ENCODE measurements around the gene LDAH.
"Not testable (repeated sequence)": the region's sequence is repeated elsewhere in the genome, so short reads cannot be mapped to it uniquely, and the experiment has no call there.

LDAH gene

DNA sequence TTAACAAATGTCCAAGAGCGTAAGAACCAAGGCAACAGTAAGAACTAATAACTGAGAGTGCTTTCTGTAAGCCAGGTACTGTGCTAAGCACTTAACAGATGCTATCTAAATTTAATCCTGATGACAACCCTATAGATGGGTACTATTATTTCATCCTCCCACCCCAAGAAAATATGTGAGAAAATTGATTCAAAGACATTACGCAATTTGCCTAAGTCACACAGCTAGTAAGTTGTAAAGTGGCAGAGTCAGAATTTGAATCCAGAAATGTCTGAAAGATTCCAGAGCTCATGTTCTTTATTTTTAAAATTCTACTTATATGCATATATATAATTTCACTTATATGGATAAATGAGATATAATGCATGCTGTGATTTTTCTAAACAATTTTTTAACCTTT lies 10.1 kb downstream of the LDAH start:
- Mint-ChIP-seq H3K9me3 (no peaks in the 10 kb centered on the region), H3K4me3 (no peak overlapping the region), H3K4me1 (ENCODE audit: low read depth) (peaks cover 11% of the 10 kb centered on the region), H3K36me3 (ENCODE audit: low read depth) (peaks cover 54% of the 10 kb centered on the region), H3K27ac (no peak overlapping the region), H3K27me3 (no peaks in the 10 kb centered on the region)

DNA sequence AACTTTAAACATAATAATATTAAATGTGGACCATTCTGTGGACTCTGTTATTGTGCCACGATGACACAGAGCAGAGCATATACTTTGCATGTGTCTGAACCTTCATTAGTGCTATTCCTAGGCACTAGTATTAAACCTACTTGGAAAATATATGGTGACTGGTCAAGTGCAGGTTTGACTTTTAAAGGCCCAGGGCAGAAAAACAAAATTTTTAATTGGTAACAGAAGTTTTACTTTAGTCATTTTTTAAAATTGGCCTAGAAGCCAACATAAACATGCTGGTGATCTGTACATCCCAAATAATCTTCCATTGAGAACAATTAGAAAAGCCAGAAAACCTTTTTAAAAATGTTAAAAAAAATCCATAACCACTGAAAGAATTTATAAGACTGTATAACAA lies 16.6 kb downstream of the LDAH start:
- Mint-ChIP-seq H3K9me3 (no peaks in the 10 kb centered on the region), H3K36me3 (ENCODE audit: low read depth) (peaks cover 19% of the 10 kb centered on the region)

DNA sequence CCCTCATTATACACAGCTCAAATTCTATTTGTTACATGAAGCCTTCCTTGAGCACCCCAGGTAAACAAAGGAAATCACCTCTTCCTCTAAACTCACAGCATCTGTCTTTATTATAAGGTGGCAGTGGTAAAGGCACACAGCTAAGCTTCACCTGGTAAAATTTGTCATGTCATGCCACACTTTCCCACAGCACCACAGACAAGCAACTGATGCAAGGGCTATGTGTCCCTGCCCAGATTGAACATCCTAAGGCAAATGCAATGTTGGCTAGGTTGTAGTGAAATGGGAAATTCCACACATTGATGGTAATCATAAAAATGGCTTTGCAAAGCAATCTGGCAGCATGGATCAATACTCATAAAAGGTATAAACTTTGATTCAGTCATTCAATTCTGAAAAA lies 18.9 kb downstream of the LDAH start:
- Mint-ChIP-seq H3K36me3 (ENCODE audit: low read depth) (peaks cover 22% of the 10 kb centered on the region), H3K9me3 (no peaks in the 10 kb centered on the region), H3K4me1 (ENCODE audit: low read depth) (peaks cover 3% of the 10 kb centered on the region), H3K27me3 (no peaks in the 10 kb centered on the region), H3K4me3 (no peak overlapping the region), H3K27ac (no peak overlapping the region)

More for the DNA sequence above, 16.6 kb downstream of the LDAH start:
- H3K4me3 Mint-ChIP-seq: no peak overlapping the region
- H3K27ac Mint-ChIP-seq: no peak overlapping the region
- peaks cover 3% of the 10 kb centered on the region for H3K4me1 Mint-ChIP-seq (ENCODE audit: low read depth)
- no peaks in the 10 kb centered on the region for H3K27me3 Mint-ChIP-seq

DNA sequence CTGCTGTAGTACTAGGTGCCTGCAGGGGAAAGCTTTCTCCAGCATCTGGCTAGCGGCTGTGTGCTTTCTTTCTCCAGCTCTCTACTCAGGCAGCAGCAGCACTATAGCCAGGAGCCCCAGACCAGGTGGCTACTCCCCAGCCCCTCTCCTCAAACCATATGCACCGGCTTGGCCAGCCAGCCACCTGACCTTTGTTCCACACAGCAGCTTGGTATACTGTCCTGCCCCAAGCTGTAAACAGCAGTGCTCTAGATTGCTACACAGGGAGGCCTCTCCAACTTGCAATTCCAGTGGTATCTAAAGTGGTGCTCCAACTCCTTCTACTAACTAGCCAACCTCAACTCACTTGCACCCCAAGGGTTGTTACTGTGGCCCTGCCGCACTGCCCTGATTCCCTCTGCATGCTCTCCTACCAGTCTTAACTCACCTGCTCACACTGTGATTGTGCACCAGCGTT lies 19.6 kb downstream of the LDAH start:
- Mint-ChIP-seq H3K9me3 (no peaks in the 10 kb centered on the region), H3K36me3 (ENCODE audit: low read depth) (peaks cover 17% of the 10 kb centered on the region), H3K4me1 (ENCODE audit: low read depth) (peaks cover 3% of the 10 kb centered on the region), H3K27me3 (no peaks in the 10 kb centered on the region), H3K4me3 (no peak overlapping the region), H3K27ac (no peak overlapping the region)

GRCh38 chr2:20797096-20797495 lies 25.8 kb downstream of the LDAH start:
- Mint-ChIP-seq H3K27ac (no peak overlapping the region), H3K36me3 (ENCODE audit: low read depth) (peaks cover 70% of the 10 kb centered on the region), H3K4me1 (ENCODE audit: low read depth) (peaks cover 4% of the 10 kb centered on the region), H3K9me3 (peaks cover 9% of the 10 kb centered on the region), H3K27me3 (no peaks in the 10 kb centered on the region), H3K4me3 (no peak overlapping the region)

GRCh38 chr2:20796374-20796791 lies 26.5 kb downstream of the LDAH start:
- Mint-ChIP-seq H3K36me3 (ENCODE audit: low read depth) (peaks cover 76% of the 10 kb centered on the region), H3K4me3 (no peak overlapping the region), H3K27ac (no peak overlapping the region), H3K27me3 (no peaks in the 10 kb centered on the region), H3K4me1 (ENCODE audit: low read depth) (peaks cover 4% of the 10 kb centered on the region), H3K9me3 (peaks cover 9% of the 10 kb centered on the region)

DNA sequence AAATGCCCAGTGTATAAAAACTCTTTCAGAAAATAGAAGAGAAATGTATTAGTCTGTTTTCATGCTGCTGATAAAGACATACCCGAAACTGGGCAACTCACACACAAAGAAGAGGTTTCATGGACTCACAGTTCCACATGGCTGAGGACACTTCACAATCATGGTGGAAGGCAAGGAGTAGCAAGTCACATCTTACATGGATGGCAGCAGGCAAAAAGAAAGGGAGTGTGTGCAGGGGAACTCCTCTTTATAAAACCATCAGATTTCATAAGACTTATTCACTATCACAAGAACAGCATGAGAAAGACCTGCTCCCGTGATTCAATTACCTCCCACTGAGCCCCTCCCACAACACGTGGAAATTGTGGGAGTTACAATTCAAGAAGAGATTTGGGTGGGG lies 29.0 kb downstream of the LDAH start:
- H3K4me1 Mint-ChIP-seq (ENCODE audit: low read depth); H3K9me3 Mint-ChIP-seq; H3K27ac Mint-ChIP-seq; H3K4me3 Mint-ChIP-seq; H3K27me3 Mint-ChIP-seq: not testable (repeated sequence)
- peaks cover 83% of the 10 kb centered on the region for H3K36me3 Mint-ChIP-seq (ENCODE audit: low read depth)

DNA sequence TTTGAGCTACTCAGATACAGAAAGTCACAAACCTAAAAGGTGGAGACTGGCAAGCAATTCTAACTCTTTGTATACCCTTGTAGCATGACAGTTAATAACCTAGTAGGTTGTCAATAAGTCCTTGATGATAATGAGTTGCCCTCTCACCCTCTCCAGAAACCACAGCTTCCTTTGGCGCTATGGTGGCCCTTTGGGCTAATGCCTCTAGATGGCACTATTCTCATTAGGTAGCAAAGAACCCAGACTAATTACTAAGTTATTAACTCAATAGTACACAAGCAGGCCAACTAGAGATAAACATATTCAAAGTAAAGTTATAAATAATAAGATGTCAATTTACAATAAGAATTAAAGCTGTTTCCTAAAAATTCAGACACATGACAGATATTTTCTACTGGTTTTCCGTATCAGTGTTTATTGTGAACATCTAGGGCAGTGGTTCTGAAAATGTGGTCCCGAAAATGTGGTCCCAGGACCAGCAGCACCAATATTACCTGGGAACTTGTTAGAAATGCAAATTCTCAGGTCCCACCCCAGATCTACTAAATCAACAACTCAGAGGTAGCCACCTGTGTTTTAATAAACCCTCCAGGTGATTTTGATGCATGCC lies 41.1 kb downstream of the LDAH start:
- no peak overlapping the region for H3K27ac Mint-ChIP-seq
- no peaks in the 10 kb centered on the region for H3K4me1 Mint-ChIP-seq (ENCODE audit: low read depth)
- no peak overlapping the region for H3K4me3 Mint-ChIP-seq
- no peaks in the 10 kb centered on the region for H3K9me3 Mint-ChIP-seq
- H3K36me3 Mint-ChIP-seq (ENCODE audit: low read depth): peaks cover 36% of the 10 kb centered on the region
- H3K27me3 Mint-ChIP-seq: no peaks in the 10 kb centered on the region

DNA sequence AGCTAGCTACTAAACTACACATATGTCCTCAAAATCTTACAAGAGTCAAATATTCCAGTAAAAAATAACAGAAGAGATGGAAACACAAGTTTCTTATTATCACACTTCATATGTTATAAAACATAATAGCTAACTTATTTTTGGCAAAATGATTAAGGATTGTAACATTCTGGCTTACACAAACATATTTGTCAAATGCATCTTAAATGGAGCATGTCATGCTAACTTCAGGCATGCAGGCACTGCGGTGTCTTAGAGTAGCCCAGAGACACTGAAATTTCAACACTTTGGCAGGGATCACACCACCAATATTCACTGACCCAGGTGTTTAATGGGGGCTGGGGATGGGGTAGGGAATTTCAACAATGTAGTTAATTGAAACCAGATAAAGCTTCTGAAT lies 51.6 kb downstream of the LDAH start:
- Mint-ChIP-seq H3K27me3 (no peaks in the 10 kb centered on the region), H3K27ac (no peak overlapping the region), H3K4me3 (no peak overlapping the region), H3K4me1 (ENCODE audit: low read depth) (no peaks in the 10 kb centered on the region), H3K36me3 (ENCODE audit: low read depth) (peaks cover 58% of the 10 kb centered on the region), H3K9me3 (no peaks in the 10 kb centered on the region)

DNA sequence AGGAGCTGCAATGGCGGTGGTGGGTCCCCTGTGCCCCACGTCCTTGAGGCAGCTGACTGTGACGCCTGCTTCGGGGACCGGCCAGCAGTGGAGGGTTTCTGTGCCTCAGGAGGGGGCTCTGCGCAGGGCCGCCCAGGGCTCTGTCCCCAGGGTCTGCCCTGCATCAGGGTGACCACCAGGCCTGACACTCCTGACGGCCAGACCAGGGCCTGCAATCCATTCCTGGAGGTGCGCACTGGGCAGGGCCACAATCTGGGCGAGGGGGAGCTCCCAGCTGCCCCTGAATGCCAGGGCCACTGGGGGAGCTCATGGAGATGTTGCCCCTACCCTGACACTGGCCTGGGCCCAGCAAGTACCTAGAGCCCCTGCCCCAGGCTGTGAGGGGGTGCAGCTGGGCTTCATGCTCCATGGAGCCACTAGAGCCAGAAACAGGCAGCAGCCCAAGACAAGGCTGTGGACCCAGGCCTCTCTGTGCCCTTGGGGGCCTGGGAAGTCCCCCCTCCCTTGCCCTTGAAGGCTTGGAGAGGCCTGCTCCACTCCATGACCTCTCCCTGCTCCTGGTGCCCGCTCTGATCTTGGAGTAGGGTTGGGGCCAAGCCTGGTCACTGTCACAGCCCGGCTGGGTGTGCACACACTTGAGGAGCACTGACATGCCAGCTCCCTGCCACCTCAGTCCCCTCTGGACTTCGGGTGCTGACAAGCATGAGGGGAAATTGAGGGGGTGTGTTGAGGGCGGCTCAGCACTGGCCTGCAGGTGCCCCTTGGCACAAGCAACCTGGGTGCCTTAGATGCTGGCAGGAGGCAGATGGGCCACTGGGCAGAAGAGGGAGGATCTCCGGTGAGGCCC lies 55.9 kb downstream of the LDAH start:
- no peaks in the 10 kb centered on the region for H3K9me3 Mint-ChIP-seq
- peaks cover 53% of the 10 kb centered on the region for H3K36me3 Mint-ChIP-seq (ENCODE audit: low read depth)
- H3K4me1 Mint-ChIP-seq (ENCODE audit: low read depth): peaks cover 18% of the 10 kb centered on the region
- no peak overlapping the region for H3K4me3 Mint-ChIP-seq
- no peaks in the 10 kb centered on the region for H3K27me3 Mint-ChIP-seq
- no peak overlapping the region for H3K27ac Mint-ChIP-seq

GRCh38 chr2:20766213-20766612 lies 56.7 kb downstream of the LDAH start:
- H3K9me3 Mint-ChIP-seq: no peaks in the 10 kb centered on the region
- H3K27me3 Mint-ChIP-seq: no peaks in the 10 kb centered on the region
- peaks cover 18% of the 10 kb centered on the region for H3K4me1 Mint-ChIP-seq (ENCODE audit: low read depth)
- H3K27ac Mint-ChIP-seq: no peak overlapping the region
- no peak overlapping the region for H3K4me3 Mint-ChIP-seq
- H3K36me3 Mint-ChIP-seq (ENCODE audit: low read depth): peaks cover 54% of the 10 kb centered on the region

GRCh38 chr2:20762945-20763683 lies 59.8 kb downstream of the LDAH start:
- peaks cover 61% of the 10 kb centered on the region for H3K36me3 Mint-ChIP-seq (ENCODE audit: low read depth)
- peaks cover 33% of the 10 kb centered on the region for H3K4me1 Mint-ChIP-seq (ENCODE audit: low read depth)
- no peaks in the 10 kb centered on the region for H3K27me3 Mint-ChIP-seq
- no peak overlapping the region for H3K27ac Mint-ChIP-seq
- no peak overlapping the region for H3K4me3 Mint-ChIP-seq
- no peaks in the 10 kb centered on the region for H3K9me3 Mint-ChIP-seq

DNA sequence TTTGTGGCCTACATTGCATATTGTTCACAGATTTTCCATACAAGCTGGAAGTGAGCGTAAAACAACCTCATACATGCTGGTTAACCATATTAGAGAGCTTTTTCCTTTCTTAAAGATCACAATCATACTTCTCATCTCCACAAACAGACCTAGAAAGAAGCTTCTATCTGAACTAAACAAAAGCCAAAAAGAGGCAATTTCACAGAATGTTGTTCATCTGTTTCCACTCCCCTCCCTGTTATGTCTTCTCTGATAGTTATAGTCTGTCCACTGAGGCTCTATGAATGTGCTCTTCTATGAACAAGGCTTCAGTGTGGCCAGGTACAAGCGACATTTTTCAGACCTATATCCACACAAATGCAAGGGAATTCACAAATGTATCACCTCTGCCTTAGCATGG lies 63.4 kb downstream of the LDAH start:
- Mint-ChIP-seq H3K4me1 (ENCODE audit: low read depth) (peaks cover 32% of the 10 kb centered on the region), H3K27ac (peak overlapping the region; percentile 9), H3K9me3 (no peaks in the 10 kb centered on the region), H3K36me3 (ENCODE audit: low read depth) (peaks cover 51% of the 10 kb centered on the region), H3K27me3 (no peaks in the 10 kb centered on the region), H3K4me3 (no peak overlapping the region)

GRCh38 chr2:20758997-20759396 lies 63.9 kb downstream of the LDAH start:
- Mint-ChIP-seq H3K27me3 (no peaks in the 10 kb centered on the region), H3K36me3 (ENCODE audit: low read depth) (peaks cover 48% of the 10 kb centered on the region), H3K4me3 (no peak overlapping the region), H3K27ac (peak overlapping the region; percentile 9), H3K4me1 (ENCODE audit: low read depth) (peaks cover 27% of the 10 kb centered on the region), H3K9me3 (no peaks in the 10 kb centered on the region)

DNA sequence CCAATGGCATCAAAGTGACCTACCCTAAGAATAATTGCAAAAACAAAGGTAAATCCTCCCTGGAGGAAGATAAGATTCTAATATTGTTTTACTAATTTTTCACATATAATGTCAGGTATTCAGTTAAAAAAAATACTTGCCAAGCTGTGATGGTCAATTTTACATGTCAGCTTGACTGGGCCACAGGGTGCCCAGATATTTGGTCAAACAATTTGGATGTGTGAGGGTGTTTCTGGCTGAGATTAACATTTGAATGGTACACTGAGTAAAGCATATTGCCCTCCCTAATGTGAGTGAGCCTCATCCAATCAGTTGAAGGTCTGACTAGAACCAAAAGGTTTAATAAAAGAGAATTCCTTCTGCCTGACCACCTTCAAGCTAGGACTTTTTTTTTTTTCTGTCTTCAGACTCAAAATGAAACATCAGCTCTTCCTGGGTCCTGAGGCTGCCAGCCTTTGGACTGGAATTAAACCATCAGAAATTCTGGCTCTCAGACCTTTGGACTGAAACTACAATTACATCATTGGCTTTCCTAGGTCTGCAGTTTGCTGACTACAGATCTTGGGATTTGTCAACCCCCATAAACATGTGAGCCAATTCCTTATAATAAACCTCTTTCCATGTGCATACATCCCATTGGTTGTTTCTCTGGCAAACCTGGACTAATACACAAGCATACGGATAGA lies 65.4 kb downstream of the LDAH start:
- Mint-ChIP-seq H3K27ac (no peak overlapping the region), H3K4me3 (no peak overlapping the region), H3K9me3 (no peaks in the 10 kb centered on the region), H3K36me3 (ENCODE audit: low read depth) (peaks cover 55% of the 10 kb centered on the region), H3K27me3 (no peaks in the 10 kb centered on the region), H3K4me1 (ENCODE audit: low read depth) (peaks cover 16% of the 10 kb centered on the region)

Data from stimulated activated naive CD8-positive, alpha-beta T cell treated with anti-CD3 and anti-CD28 coated beads, Interleukin-15, Interleukin-2, amounts not matched to agents 100 ng/mL and 50 ng/mL, for 24 hours (primary cell).